Right atrium auricular region (tissue), 2 donors: ENCODE data around the gene COL4A2. TPM values are rescaled to one million over a fixed set of nuclear protein-coding genes. Genes with fewer than 3 reads are reported as not detected.

Source experiments
- DNase-seq: peaks from one replicate; pipeline ENCODE4 v3.0.0-alpha.2; 2019; ENCODE audit warnings: low spot score
- H3K27ac ChIP-seq, 2 donors: fragments of 200-600 bp; sonication (generic); 1 replicate in 1 of 2; 2 replicates in 1 of 2; pipeline ENCODE4 v1.5.1; 2016 to 2019
- H3K27me3 ChIP-seq, 2 donors: fragments of 200-600 bp; sonication (generic); one replicate each; pipeline versions ENCODE4 v1.5.1 to v1.6.0; 2017 to 2019
- H3K36me3 ChIP-seq: fragments of 200-600 bp; sonication (generic); one replicate; pipeline ENCODE4 v1.5.1; 2016
- H3K4me1 ChIP-seq, 2 donors: fragments of 200-600 bp; sonication (generic); one replicate each; pipeline versions ENCODE4 v1.5.1 to v1.6.0; 2017 to 2019
- H3K4me3 ChIP-seq, 2 donors: fragments of 200-600 bp; sonication (generic); 1 replicate in 1 of 2; 2 replicates in 1 of 2; pipeline ENCODE4 v1.5.1; 2017 to 2019; ENCODE audit warnings: mild to moderate bottlenecking in 1 of 2, moderate library complexity in 1 of 2
- H3K9me3 ChIP-seq, 2 donors: fragments of 200-600 bp; sonication (generic); one replicate each; pipeline ENCODE4 v1.5.1; 2019
- CTCF ChIP-seq, 2 donors: fragments of 200-600 bp; sonication (generic); IDR thresholded peaks; one replicate each; pipeline ENCODE4 v1.5.1; 2019; ENCODE audit warnings: antibody characterized with exemption in 2 of 2
- total RNA-seq, 2 donors: library from RNA; depleted of rRNA; stranded (reverse); fragments of >200 nt; gene quantifications; one replicate each; pipeline ENCODE4 v1.1.0, GENCODE V29; 2016

Gene COL4A2
- total RNA-seq, 2 donors from 2014 or later: 141 to 153 TPM

DNA sequence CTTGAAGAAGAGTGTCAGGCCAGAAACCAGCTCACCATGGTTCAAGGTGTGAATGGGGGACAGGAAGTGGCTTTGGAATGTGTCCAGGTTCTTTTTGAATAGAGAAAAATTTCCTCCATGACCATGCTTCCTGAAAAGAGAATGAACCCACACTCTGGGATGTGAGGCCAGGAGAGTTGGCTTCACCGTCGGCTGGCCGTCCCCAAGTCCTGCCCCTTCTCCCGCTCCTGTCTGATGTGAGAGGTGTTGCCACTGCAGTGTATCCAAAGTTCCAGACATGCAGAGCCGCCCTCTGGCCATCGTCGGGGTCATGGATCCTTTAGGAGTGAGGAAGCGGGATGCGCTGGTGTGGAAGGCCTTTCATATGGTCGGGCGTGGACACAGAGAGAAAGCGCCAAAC lies 101.2 kb downstream of the COL4A2 start:
- Histone ChIP-seq H3K4me3 (no peak overlapping the region), H3K36me3 (no peaks in the 10 kb centered on the region), H3K27me3 (no peaks in the 10 kb centered on the region), H3K27ac (peak overlapping the region; percentile 63 to 75), H3K4me1 (peaks cover 0 to 75% of the 10 kb centered on the region in 2 donors), H3K9me3 (no peaks in the 10 kb centered on the region)
- no peak for DNase-seq
- no peak for TF ChIP-seq CTCF (IDR thresholded peaks at IDR 0.05)

- H3K36me3 ChIP-seq: no peaks in the 10 kb centered on the region
- no peak for TF ChIP-seq CTCF (IDR thresholded peaks at IDR 0.05)
- no peaks in the 10 kb centered on the region for H3K27me3 ChIP-seq
- H3K9me3 ChIP-seq: no peaks in the 10 kb centered on the region
- peak; percentile 78 for DNase-seq
- H3K4me3 ChIP-seq: peak overlapping the region in 1 of 2 donors; percentile 1
- H3K4me1 ChIP-seq: peaks cover 0 to 88% of the 10 kb centered on the region in 2 donors
- peak overlapping the region; percentile 93 for H3K27ac ChIP-seq
These were observed 102.5 kb downstream of the COL4A2 start for GRCh38 chr13:110409581-110409992.

DNA sequence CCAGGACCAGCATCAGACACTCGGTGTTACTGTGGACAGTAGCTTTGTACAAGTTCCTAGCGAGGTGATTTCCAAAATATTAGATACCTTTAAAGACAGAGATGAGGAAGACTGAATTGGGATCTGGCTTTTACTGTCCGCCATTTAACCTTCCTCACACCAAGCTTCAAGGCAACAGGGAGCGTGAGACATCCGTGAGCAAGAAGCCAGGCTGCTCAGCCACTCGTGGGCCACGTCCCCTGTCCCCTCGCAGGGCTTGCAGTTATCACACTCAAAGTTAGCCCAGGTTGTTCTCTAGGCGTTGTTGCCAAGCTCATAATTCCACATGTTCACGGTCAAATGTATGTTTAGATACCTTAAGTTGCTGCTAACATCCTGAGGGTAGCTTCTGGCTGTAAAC lies 102.9 kb downstream of the COL4A2 start:
- H3K4me1 ChIP-seq: peaks cover 0 to 92% of the 10 kb centered on the region in 2 donors
- H3K36me3 ChIP-seq: no peaks in the 10 kb centered on the region
- no peaks in the 10 kb centered on the region for H3K27me3 ChIP-seq
- no peaks in the 10 kb centered on the region for H3K9me3 ChIP-seq
- no peak for TF ChIP-seq CTCF (IDR thresholded peaks at IDR 0.05)
- peak overlapping the region; percentile 93 for H3K27ac ChIP-seq
- no peak overlapping the region for H3K4me3 ChIP-seq
- no peak for DNase-seq

GRCh38 chr13:110410936-110411687 lies 104.0 kb downstream of the COL4A2 start:
- H3K27ac ChIP-seq: peak overlapping the region; percentile 93
- no peak overlapping the region for H3K4me3 ChIP-seq
- H3K4me1 ChIP-seq: peaks cover 0 to 92% of the 10 kb centered on the region in 2 donors
- TF ChIP-seq CTCF (IDR thresholded peaks at IDR 0.05): no peak
- no peaks in the 10 kb centered on the region for H3K9me3 ChIP-seq
- DNase-seq: no peak
- H3K27me3 ChIP-seq: no peaks in the 10 kb centered on the region
- no peaks in the 10 kb centered on the region for H3K36me3 ChIP-seq

- Histone ChIP-seq H3K27me3 (no peaks in the 10 kb centered on the region), H3K27ac (peak overlapping the region; percentile 93), H3K36me3 (no peaks in the 10 kb centered on the region), H3K4me1 (peaks cover 0 to 93% of the 10 kb centered on the region in 2 donors), H3K4me3 (no peak overlapping the region), H3K9me3 (no peaks in the 10 kb centered on the region)
- DNase-seq: no peak
- no peak for TF ChIP-seq CTCF (IDR thresholded peaks at IDR 0.05)
These were observed 104.6 kb downstream of the COL4A2 start for GRCh38 chr13:110411688-110412059.
